ENCODE data around the gene PTPN14.

- TF ChIP-seq REST (IDR thresholded peaks at IDR 0.05; ENCODE audit: insufficient replicate concordance, low read depth) = no peak
- no peak for TF ChIP-seq CTCF (IDR thresholded peaks at IDR 0.05; ENCODE audit: insufficient read depth, low read length)
- TF ChIP-seq GABPA (IDR thresholded peaks at IDR 0.05; ENCODE audit: low read depth) = no peak
- TF ChIP-seq SPI1 (IDR thresholded peaks at IDR 0.05; ENCODE audit: borderline replicate concordance, low read depth) = no peak
These were observed 155.1 kb downstream of the PTPN14 start for GRCh38 chr1:214396330-214396729.
